Heart left ventricle (tissue), 16 donors: ENCODE data around the gene ADGRB3. TPM values are rescaled to one million over a fixed set of nuclear protein-coding genes. Genes with fewer than 3 reads are reported as not detected.
"Not testable (repeated sequence)": the region's sequence is repeated elsewhere in the genome, so short reads cannot be mapped to it uniquely, and the experiment has no call there.

Source experiments
- ATAC-seq, 4 donors: fragments of 200-7000 bp; cut with Tn5 transposase; one replicate each; pipeline ENCODE4 v1.9.1; 2020 to 2022; ENCODE audit warnings: moderate library complexity in 4 of 4, mild to moderate bottlenecking in 3 of 4, moderate number of reproducible peaks in 1 of 4
- DNase-seq, 5 donors: peaks; one replicate each; pipeline ENCODE4 v3.0.0-alpha.2; 2020
- H3K27ac ChIP-seq, 12 donors: fragments of 200-600 bp; sonication (generic) in 4 of 12; one replicate each; pipeline versions ENCODE4 v1.5.0 to v1.8.0; 2016 to 2022; ENCODE audit warnings: mild to moderate bottlenecking in 2 of 12
- H3K27me3 ChIP-seq, 9 donors: fragments of 200-600 bp; sonication (generic) in 2 of 9; one replicate each; pipeline versions ENCODE4 v1.5.1 to v1.8.0; 2016 to 2022; ENCODE audit warnings: mild to moderate bottlenecking in 3 of 9
- H3K36me3 ChIP-seq, 9 donors: fragments of 200-600 bp; sonication (generic) in 2 of 9; one replicate each; pipeline versions ENCODE4 v1.5.0 to v1.8.0; 2018 to 2022; ENCODE audit warnings: mild to moderate bottlenecking in 2 of 9
- H3K4me1 ChIP-seq, 12 donors: fragments of 200-600 bp; sonication (generic) in 4 of 12; one replicate each; pipeline versions ENCODE4 v1.5.0 to v1.8.0; 2016 to 2022; ENCODE audit warnings: mild to moderate bottlenecking in 3 of 12
- H3K4me3 ChIP-seq, 12 donors: fragments of 200-600 bp; sonication (generic) in 4 of 12; one replicate each; pipeline versions ENCODE4 v1.5.0 to v1.8.0; 2017 to 2022; ENCODE audit warnings: mild to moderate bottlenecking in 9 of 12, moderate library complexity in 4 of 12
- H3K9me3 ChIP-seq, 12 donors: fragments of 200-600 bp; sonication (generic) in 4 of 12; one replicate each; pipeline versions ENCODE4 v1.5.0 to v1.8.0; 2016 to 2022; ENCODE audit warnings: mild to moderate bottlenecking in 1 of 12
- CTCF ChIP-seq, 12 donors: fragments of 200-600 bp; sonication (generic) in 4 of 12; IDR thresholded peaks; one replicate each; pipeline versions ENCODE4 v1.5.0 to v1.8.0; 2018 to 2022; ENCODE audit warnings: antibody characterized with exemption in 12 of 12, mild to moderate bottlenecking in 5 of 12
- POLR2A ChIP-seq, 2 donors: fragments of 450-650 bp; IDR thresholded peaks; one replicate each; pipeline ENCODE4 v1.6.1; 2017; ENCODE audit warnings: antibody characterized with exemption in 2 of 2, mild to moderate bottlenecking in 2 of 2, moderate library complexity in 2 of 2
- whole genome bisulfite sequencing, 4 donors: extraction: QIAGEN DNeasy Blood & Tissue Kit in 2 of 4; methylation state at CpG; one replicate each; pipeline versions ENCODE4 v1.1.5 to v1.1.7; 2013 to 2018; 5-methylcytosine and 5-hydroxymethylcytosine counted together
- intact Hi-C, 10 donors: fragments of 100-400 bp; cut with DNase I; formaldehyde crosslinking; loops; one replicate each; pipeline versions ENCODE4 v1.11.1 to v1.14.2; 2022
- polyA plus RNA-seq, 2 donors: library from polyadenylated mRNA; stranded (reverse); fragments of 200-250 nt; gene quantifications; one replicate each; pipeline ENCODE4 v1.2.3, GENCODE V29; 2013
- total RNA-seq, 9 donors: library from RNA; depleted of rRNA in 2 of 9; stranded (reverse); fragments of >200 nt in 2 of 9; fragmentation: NEBNext Ultra II Directional in 3 of 9; extraction: Animal tissue kit (Norgen Biotek cat#: 25700) in 3 of 9; gene quantifications; one replicate each; pipeline versions ENCODE4 v1.1.0 to v1.2.4, GENCODE V29; 2016 to 2023
- donor health status: ischemic (EF 13 %, LVEDD 7.1; RV severe dilation, severe dysfunction).
- donor health status: healthy with polysubstance abuse.
- donor health status: DM: no; HTN: yes; CAD: no.
- donor health status: DM: no; HTN: no; CAD: no.
- donor health status: ischemic (EF 25% LVEDD 6.9; RV normal size, moderate dysfunction).
- donor health status: ischemic (EF 25% LVEDD 5.7; RV mildly dilated, moderate dysfunction).
- donor health status: healthy.
- donor health status: DM: yes; HTN: yes; CAD: no.
- donor health status: ischemic (EF 35%, LVEDD 5.7; RV mildly dilated, moderate dysfunction).
- donor health status: nonischemic (EF 11% LVEDD 7.7; RV severe dilation, severe dysfunction).
- donor health status: DM: yes; HTN: yes; CAD: no.
- donor health status: PGD.
- donor health status: ischemic (EF 29% LVEDD 5.4; RV normal size, mild dysfunction).
- donor health status: nonischemic (EF 23%, LVEDD 6.1; RV moderate dilation, normal function).

Gene ADGRB3
- total and polyA plus RNA-seq, 11 donors: 0.51 to 2.5 (median 1.1) TPM

GRCh38 chr6:68673255-68673654 lies 38.2 kb downstream of the ADGRB3 start:
- no peak overlapping the region for H3K4me3 ChIP-seq
- TF ChIP-seq POLR2A (IDR thresholded peaks at IDR 0.05): no peak
- no peak for TF ChIP-seq CTCF (IDR thresholded peaks at IDR 0.05)
- no peak for ATAC-seq

DNA sequence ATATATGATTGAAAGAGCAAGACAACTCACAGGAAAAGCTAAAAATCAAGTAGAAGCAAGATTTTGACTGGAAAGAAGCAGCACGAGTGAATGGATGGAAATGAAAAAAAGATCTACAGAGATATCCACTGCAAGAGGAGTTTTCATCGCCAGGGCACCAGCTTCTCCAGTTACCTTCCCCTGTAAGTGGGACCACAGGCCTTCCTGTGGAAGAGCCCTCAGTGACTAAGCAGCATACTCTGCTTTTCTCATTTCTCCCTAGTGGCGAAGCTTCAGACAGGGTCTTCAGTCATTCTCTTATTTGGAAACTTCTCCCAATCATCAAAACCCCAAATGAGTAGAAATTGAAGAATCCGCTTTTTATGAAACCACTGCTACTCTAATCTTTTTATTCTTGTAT lies 40.5 kb downstream of the ADGRB3 start:
- 84 to 87% (median 85%) methylated on average over 4 of the region's 4 CpGs for WGBS, 4 donors
- no peaks in the 10 kb centered on the region for H3K9me3 ChIP-seq
- no peak overlapping the region for H3K4me3 ChIP-seq
- intact Hi-C loops: no loop called here
- TF ChIP-seq POLR2A (IDR thresholded peaks at IDR 0.05) (no peak), CTCF (IDR thresholded peaks at IDR 0.05) (no peak)
- no peak for ATAC-seq
- no peaks in the 10 kb centered on the region for H3K27me3 ChIP-seq
- no peak overlapping the region for H3K27ac ChIP-seq
- peaks cover 0 to 7% (median 0%) of the 10 kb centered on the region in 12 donors for H3K4me1 ChIP-seq
- H3K36me3 ChIP-seq: no peaks in the 10 kb centered on the region
- no peak for DNase-seq

More at GRCh38 chr6:68673255-68673654, 38.2 kb downstream of the ADGRB3 start:
- no peak for DNase-seq
- peaks cover 0 to 7% (median 0%) of the 10 kb centered on the region in 12 donors for H3K4me1 ChIP-seq
- intact Hi-C loops: no loop called here
- no peaks in the 10 kb centered on the region for H3K27me3 ChIP-seq
- no peaks in the 10 kb centered on the region for H3K36me3 ChIP-seq
- H3K27ac ChIP-seq: no peak overlapping the region
- H3K9me3 ChIP-seq: no peaks in the 10 kb centered on the region

- H3K4me1 ChIP-seq, H3K27me3 ChIP-seq, H3K36me3 ChIP-seq, intact Hi-C loops, H3K4me3 ChIP-seq, ATAC-seq, H3K27ac ChIP-seq, H3K9me3 ChIP-seq, DNase-seq: not testable (repeated sequence)
- WGBS, 4 donors: 88 to 98% (median 93%) methylated on average over 16 of the region's 16 CpGs
Observed at GRCh38 chr6:68676094-68676493, 41.0 kb downstream of the ADGRB3 start.

DNA sequence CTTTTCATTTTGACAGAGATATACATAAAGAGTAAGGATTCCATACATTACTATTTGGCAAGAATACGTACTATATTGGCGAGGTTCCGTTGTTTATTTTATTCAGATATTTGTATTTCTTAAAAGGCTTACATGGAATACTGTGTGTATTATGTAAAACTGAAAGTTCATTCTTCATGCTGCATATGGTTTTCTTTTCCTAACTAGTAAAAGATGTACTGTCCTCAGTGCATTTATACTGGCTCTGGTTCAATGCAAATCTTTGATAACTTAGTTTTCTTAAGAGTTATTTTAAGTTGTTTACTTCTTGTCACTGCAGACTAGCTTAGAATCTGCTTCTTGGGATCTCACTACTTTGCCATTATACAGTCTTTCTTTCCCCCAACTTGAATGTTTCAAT lies 42.0 kb downstream of the ADGRB3 start:
- intact Hi-C loops: no loop called here
- Histone ChIP-seq H3K4me3 (peak overlapping the region in 3 of 12 donors; percentile 10 to 11 (median 11)), H3K9me3 (no peaks in the 10 kb centered on the region), H3K4me1 (peaks cover 0 to 7% (median 0%) of the 10 kb centered on the region in 12 donors), H3K27me3 (no peaks in the 10 kb centered on the region), H3K27ac (peak overlapping the region in 1 of 12 donors; percentile 20), H3K36me3 (no peaks in the 10 kb centered on the region)
- DNase-seq (no peak), ATAC-seq (peak in 1 of 4 donors; percentile 18)
- TF ChIP-seq CTCF (IDR thresholded peaks at IDR 0.05): no peak
- TF ChIP-seq POLR2A (IDR thresholded peaks at IDR 0.05): no peak
- WGBS, 4 donors: 66 to 76% (median 73%) methylated on average over 3 of the region's 3 CpGs

- WGBS, 4 donors: 69 to 85% (median 76%) methylated on average over 2 of the region's 2 CpGs
- intact Hi-C loops: no loop called here
- no peak for DNase-seq
- Histone ChIP-seq H3K4me3 (no peak overlapping the region), H3K27ac (no peak overlapping the region), H3K27me3 (no peaks in the 10 kb centered on the region), H3K9me3 (no peaks in the 10 kb centered on the region), H3K36me3 (no peaks in the 10 kb centered on the region), H3K4me1 (no peaks in the 10 kb centered on the region)
- no peak for ATAC-seq
- no peak for TF ChIP-seq CTCF (IDR thresholded peaks at IDR 0.05)
- TF ChIP-seq POLR2A (IDR thresholded peaks at IDR 0.05): no peak
Observed at GRCh38 chr6:68679399-68679798, 44.3 kb downstream of the ADGRB3 start.
